SKM-1 (cell line): ENCODE measurements around the gene CHKA.

Experiments used
- DNase-seq: peaks from one replicate; lab custom pipeline; 2025; ENCODE audit not compliant: unreplicated experiment; lab: John Stamatoyannopoulos, UW

The CHKA gene

GRCh38 chr11:68048681-68049508, 72.3 kb downstream of the CHKA start:
- DNase-seq = no peak

DNA sequence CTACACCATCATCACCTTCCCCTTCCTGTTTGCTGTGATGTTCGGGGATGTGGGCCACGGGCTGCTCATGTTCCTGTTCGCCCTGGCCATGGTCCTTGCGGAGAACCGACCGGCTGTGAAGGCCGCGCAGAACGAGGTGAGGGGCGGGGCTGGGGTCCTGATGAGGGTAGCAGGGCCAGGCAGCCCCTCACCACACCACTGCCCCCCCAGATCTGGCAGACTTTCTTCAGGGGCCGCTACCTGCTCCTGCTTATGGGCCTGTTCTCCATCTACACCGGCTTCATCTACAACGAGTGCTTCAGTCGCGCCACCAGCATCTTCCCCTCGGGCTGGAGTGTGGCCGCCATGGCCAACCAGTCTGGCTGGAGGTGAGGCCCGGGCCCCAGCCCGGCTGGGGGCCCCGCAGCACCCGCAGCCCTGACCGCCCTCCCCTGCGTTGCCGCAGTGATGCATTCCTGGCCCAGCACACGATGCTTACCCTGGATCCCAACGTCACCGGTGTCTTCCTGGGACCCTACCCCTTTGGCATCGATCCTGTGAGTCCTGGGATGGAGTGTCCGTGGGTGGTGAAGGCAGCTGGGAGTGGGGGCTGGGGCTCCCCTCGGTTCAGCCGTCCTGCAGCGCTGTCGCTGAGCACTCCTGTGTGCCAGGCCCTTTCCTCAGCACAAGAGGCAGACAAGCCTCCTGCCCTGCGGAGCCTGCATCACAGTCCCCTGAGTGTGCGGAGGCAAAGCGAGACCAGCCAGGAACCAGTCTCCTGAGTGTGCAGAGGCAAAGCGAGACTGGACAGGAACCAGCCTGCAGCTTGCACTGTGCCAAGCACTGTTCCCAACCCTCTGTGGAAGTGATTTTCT, 73.5 kb downstream of the CHKA start:
- DNase-seq = no peak

DNA sequence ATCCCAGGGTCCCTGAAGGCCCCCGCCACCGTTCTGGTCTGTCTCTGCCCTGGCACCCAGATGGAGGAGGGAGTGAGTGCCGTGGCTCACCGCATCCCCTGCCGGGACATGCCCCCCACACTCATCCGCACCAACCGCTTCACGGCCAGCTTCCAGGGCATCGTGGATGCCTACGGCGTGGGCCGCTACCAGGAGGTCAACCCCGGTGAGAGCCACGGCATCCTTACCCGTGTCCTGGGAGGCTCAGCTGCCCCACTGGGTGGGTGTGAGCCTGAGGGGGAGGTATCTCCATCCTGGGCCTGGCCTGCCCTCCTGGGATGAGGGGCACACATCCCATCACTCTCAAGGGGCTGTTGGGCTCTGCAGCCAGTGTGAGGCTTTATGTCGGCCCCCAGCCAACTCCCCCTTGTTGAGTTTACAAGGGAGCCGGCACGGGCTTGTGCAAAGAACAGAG, 76.3 kb downstream of the CHKA start:
- no peak for DNase-seq

DNA sequence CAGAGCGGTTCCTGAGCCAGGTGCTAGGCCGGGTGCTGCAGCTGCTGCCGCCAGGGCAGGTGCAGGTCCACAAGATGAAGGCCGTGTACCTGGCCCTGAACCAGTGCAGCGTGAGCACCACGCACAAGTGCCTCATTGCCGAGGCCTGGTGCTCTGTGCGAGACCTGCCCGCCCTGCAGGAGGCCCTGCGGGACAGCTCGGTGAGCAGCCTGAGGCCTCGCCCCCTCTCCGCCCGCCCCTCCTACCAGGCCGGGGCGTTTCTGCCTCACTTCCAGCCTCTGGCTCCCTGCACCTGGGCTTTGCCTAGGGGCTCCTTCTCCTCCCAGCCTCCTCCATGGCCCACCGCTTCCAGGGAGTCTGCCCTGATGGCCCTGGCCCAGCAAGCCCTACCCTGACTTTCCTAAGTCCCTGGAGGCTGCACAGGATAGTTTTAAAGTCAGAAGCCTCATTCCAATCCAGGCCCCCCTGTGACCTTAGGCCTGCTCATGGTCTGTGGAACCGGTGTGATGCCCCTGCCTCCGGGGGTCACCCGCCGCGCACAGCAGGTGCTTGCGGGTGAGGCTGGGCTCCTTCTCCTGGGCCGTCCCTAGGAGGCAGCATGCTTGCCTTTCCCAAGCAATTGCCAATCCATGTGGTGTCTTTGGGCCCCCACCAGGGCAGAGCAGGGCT, 76.9 kb downstream of the CHKA start:
- DNase-seq = no peak

DNA sequence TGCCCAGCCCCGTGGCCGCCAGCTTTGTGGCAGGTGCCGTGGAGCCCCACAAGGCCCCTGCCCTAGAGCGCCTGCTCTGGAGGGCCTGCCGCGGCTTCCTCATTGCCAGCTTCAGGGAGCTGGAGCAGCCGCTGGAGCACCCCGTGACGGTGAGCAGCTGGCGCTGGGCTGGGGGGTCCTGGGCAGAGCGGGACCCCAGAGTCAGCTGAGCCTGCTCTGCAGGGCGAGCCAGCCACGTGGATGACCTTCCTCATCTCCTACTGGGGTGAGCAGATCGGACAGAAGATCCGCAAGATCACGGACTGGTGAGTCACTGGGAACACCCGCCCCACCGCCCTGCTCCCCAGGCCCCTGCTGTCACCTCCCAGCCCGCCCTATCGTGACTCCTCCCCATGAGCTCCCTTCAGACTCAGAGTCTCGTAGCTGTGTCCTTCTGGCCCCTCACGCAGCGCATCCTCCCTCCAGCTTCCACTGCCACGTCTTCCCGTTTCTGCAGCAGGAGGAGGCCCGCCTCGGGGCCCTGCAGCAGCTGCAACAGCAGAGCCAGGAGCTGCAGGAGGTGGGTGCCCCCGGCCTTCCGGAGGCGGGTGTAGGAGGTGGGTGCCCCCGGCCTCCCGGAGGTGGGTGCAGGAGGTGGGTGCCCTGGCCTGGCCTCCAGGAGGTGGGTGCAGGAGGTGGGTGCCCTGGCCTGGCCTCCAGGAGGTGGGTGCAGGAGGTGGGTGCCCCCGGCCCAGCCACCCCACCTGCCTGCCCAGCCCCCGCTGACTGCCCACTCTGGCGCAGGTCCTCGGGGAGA, 77.6 kb downstream of the CHKA start:
- DNase-seq = no peak

DNA sequence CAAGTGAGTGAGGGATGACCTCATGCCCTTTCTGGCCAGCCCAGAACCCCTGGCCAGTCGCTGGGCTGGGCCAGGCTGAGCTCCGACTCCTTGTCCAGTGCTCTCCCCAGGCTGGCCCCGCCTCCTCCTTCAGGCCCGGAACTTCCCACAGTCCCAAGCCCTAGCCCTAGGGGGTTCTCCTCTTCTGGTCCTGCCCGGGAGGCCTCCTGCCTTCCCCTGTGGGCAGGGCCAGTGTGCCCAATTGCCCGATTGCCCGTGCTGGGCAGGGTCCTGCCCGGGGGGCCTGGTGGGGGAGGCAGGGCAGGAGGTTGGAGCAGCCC, 78.2 kb downstream of the CHKA start:
- DNase-seq = no peak

DNA sequence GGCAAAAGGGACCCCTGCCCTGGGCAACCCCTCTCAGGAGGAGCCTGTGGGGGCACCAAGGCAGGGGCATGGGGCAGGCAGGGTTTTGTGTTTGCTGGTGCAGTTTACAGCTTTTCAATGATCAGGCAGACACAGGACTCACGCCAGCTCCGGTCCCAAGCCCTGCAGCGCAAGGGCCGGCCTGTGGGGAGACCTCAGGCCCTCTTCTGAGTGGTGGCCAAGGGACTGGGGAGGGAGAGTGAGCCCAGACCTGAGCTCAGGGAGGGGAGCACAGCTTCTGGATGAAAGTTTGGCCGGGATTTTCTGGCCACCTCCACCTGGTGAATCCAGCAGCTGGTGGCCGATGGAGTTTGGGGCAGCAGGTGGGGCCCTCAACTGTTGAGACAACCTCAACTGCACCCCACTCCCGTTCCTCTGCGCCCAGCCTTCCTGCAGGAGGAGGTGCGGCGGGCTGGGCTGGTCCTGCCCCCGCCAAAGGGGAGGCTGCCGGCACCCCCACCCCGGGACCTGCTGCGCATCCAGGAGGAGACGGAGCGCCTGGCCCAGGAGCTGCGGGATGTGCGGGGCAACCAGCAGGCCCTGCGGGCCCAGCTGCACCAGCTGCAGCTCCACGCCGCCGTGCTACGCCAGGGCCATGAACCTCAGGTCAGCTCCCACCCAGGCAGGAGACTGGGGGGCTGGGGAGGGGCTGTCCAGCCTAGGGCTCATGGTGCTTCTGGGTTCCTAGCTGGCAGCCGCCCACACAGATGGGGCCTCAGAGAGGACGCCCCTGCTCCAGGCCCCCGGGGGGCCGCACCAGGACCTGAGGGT, 78.8 kb downstream of the CHKA start:
- DNase-seq = no peak

DNA sequence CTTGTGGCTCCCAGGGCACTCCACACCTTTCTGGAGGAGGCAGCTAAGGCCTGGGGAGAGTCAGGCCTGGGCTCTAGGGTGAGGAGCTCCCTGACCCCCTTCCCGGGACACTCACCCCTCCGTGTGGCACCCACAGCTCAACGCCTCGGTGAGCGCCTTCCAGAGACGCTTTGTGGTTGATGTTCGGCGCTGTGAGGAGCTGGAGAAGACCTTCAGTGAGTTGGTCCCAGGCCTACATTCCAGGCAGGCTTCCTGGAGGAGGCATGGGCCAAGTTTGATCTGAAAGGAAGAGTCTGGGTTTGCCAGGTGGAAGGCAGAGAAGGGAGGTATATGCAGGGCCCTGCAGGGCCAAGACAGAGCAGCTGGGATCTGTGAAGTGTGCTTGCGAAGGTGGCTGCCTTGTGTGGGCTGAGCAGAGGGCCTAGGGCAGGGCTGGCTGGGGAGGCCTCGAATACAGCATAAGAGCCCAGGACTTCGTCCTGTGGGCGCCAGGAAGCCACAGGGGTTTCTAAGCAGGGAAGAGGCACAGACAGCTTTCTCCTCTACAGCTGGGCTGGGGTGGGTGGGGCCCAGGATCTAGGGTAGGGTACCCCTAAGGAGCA, 79.5 kb downstream of the CHKA start:
- no peak for DNase-seq

DNA sequence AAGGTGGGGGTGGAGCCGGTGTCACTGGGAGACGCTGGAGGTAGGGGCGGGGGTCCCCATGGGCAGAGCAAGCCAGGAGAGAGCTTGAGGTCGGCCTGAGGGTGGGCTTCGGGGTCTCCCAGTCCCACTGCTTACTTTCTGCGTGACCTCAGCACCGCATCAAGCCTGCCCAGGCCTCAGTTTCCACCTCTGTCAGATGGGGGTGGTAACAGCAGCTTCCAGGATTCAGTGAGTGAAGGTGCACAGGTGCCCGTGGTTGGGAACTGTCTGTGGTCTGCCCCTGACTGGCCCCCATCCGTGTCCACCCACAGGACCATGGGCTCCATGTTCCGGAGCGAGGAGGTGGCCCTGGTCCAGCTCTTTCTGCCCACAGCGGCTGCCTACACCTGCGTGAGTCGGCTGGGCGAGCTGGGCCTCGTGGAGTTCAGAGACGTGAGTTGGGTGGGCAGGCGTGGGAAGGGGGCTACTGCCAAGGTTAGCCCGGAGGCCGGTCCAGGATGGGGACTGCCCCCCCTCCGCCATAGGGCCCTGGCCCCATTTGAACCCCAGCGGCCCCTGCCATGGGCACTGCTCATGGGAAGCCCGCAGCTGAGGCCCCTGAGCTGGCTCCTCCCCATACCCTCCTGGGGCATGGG, 80.1 kb downstream of the CHKA start:
- no peak for DNase-seq

- peak; percentile 82 for DNase-seq
Observed at GRCh38 chr11:68040101-68040956, 80.9 kb downstream of the CHKA start.

- no peak for DNase-seq
Observed at GRCh38 chr11:68039526-68040086, 81.6 kb downstream of the CHKA start.

DNA sequence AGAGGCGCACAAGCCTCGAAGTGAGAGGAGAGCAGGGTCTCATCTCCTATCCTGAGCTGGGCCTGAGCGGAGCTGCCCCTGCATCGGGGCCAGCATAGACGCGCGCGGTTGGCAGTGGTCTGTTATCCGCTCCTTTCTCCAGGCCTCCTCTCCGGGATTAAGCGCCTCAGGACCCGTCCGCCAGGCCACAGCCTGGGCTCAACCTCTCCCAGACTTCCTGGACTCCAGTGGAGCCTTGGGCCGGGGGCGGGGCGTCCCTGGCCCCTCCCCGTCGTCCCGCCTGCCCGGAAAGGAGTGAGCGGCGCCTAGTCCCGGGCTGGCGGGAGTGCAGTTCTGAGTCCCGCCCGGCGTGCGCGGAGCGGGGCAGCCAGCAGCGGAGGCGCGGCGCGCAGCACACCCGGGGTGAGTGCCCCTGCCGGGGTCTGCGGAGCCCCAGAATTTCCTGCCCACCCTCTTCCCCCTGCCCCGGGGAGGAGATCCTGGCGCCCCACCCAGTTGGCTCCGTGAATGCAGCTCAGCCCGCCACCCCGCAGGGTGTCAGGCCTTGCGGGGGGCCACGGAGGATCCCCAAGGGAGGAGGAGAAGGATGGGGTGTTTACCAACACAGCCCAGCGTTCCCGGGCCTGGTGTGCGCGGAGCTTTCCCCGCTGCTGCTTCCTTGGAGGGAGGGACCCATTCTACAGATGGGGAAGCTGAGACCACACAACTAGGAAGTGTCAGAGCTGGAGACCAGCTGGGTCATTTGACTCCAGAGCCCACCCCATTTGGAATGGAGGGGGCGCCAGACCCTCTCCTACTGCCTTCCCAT, 82.3 kb downstream of the CHKA start, which contains the start of gene TCIRG1:
Gene TCIRG1 (plus strand): TSS at position 308 of the 808 bp plus-strand sequence. CDS start 2,247 bp downstream, outside the sequence.
- peak; percentile 58 for DNase-seq

DNA sequence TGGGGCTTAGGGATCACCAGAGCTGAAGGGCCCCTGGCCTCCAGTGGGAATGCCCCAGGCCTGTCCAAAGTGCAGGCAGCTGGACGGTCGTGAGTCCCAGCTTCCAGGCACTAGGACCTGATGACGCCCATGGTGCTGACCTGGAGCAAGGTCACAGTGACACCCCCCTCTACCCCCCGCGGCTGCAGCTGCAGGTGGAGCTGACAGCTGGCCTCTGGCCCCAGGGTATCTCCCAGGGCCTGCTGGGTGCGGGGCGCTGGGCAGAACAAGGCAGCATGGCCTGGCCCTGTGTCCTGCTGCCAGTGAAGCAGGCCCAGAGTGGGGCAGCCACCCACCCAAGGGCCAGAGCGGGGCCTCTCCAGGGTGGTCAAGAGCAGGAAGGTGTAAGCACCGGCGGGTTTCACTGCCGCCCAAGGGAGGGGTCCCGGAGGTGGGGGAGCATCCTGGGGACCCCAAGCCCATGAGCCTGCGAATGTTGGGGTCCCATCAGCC, 82.9 kb downstream of the CHKA start:
- DNase-seq = no peak

DNA sequence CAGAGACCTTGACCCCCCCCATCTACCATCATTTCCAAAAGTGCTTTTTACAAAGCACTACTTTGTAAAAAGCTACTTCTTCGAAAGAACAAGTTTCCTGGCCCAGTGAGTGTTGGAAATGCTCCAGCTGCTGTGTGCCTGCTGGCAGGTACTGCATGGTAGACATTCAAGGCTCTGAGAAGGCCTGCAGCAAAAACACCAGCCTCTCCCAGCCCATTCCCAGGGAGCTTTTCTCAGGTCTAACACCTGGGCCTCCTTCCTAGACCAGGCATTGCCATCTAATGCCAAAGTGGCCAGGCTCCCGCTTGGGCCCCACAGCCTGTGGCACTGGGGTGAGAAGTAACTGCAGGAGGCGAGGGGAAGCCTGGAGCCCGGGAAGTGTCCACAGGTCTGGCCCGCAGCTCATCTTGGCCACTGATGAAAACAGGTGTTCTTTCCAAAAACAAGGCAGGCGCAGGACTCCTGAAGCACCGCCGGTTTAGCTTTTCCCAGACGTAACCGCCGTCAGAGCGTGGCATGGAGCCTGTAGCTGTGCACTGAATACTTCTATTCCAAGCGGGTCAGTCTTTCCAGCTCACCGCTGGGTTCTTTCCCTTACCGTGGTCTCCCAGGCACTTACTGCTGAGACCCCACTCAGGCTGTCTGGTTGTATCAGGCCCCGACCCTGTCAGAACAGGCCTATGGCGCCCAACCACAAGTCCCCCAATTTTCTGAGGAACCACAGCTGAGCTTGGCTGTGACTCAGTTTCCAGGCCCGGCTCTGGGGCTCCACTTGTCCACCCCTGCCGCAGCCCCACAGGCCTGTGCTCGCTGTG, 83.6 kb downstream of the CHKA start:
- no peak for DNase-seq

- DNase-seq = peak; percentile 29
Observed at GRCh38 chr11:68036717-68037239, 84.4 kb downstream of the CHKA start.
